NCI-H2171 treated with DMSO at 0.1 percent for 48 hours (cell line): Measurements from ENCODE around the gene BAIAP2L2.
"Not testable (repeated sequence)": the region's sequence is repeated elsewhere in the genome, so short reads cannot be mapped to it uniquely, and the experiment has no call there.

ENCODE experiments used
- DNase-seq: peaks from one replicate; lab custom pipeline; 2025; lab: John Stamatoyannopoulos, UW

BAIAP2L2 gene

GRCh38 chr22:38126928-38127668, 16.6 kb upstream of the BAIAP2L2 start:
- DNase-seq, result no peak

- DNase-seq, result peak; percentile 43
Measured at GRCh38 chr22:38125751-38126201, 15.3 kb upstream of the BAIAP2L2 start.

- no peak for DNase-seq
Measured at GRCh38 chr22:38125038-38125610, 14.6 kb upstream of the BAIAP2L2 start.

GRCh38 chr22:38124236-38124974, 13.9 kb upstream of the BAIAP2L2 start:
- no peak for DNase-seq

- no peak for DNase-seq
Measured at GRCh38 chr22:38122616-38123015, 12.1 kb upstream of the BAIAP2L2 start.

- DNase-seq, result no peak
Measured at GRCh38 chr22:38120359-38121110, 10.1 kb upstream of the BAIAP2L2 start.

- DNase-seq, result not testable (repeated sequence)
Measured at GRCh38 chr22:38118747-38119146, 8.3 kb upstream of the BAIAP2L2 start.

- DNase-seq, result no peak
Measured at GRCh38 chr22:38118182-38118581, 7.7 kb upstream of the BAIAP2L2 start.

GRCh38 chr22:38117556-38117955, 7.1 kb upstream of the BAIAP2L2 start:
- DNase-seq, result not testable (repeated sequence)

GRCh38 chr22:38115423-38116205, 5.1 kb upstream of the BAIAP2L2 start:
- no peak for DNase-seq

GRCh38 chr22:38114484-38115398, 4.3 kb upstream of the BAIAP2L2 start:
- DNase-seq, result peak; percentile 89

GRCh38 chr22:38112381-38112780, 1.9 kb upstream of the BAIAP2L2 start:
- DNase-seq, result no peak

- DNase-seq, result no peak
Measured at GRCh38 chr22:38111925-38112355, 1.5 kb upstream of the BAIAP2L2 start.

- DNase-seq, result no peak
Measured at GRCh38 chr22:38110863-38111852, 674 bp upstream of the BAIAP2L2 start.

GRCh38 chr22:38109371-38110001, 998 bp downstream of the BAIAP2L2 start:
- peak; percentile 31 for DNase-seq

GRCh38 chr22:38108561-38109319, 1.7 kb downstream of the BAIAP2L2 start:
- no peak for DNase-seq

GRCh38 chr22:38107692-38108515, 2.6 kb downstream of the BAIAP2L2 start:
- no peak for DNase-seq
